Heart right ventricle (tissue), 16 donors: ENCODE results near the gene SERPINA1. TPM values are rescaled to one million over a fixed set of nuclear protein-coding genes. Genes with fewer than 3 reads are reported as not detected.

ENCODE experiments used
- ATAC-seq, 8 donors: fragments of 200-7000 bp; cut with Tn5 transposase; one replicate each; pipeline ENCODE4 v1.9.1; 2020; ENCODE audit warnings: mild to moderate bottlenecking in 8 of 8, moderate library complexity in 8 of 8, moderate number of reproducible peaks in 1 of 8
- DNase-seq, 2 donors: peaks; one replicate each; pipeline ENCODE4 v3.0.0-alpha.2; 2020
- H3K27ac ChIP-seq, 10 donors: fragments of 200-600 bp; sonication (generic) in 2 of 10; one replicate each; pipeline versions ENCODE4 v1.5.0 to v1.8.0; 2020 to 2022; ENCODE audit warnings: mild to moderate bottlenecking in 3 of 10
- H3K27me3 ChIP-seq, 7 donors: fragments of 200-600 bp; one replicate each; pipeline ENCODE4 v1.8.0; 2021 to 2022; ENCODE audit warnings: mild to moderate bottlenecking in 2 of 7
- H3K36me3 ChIP-seq, 9 donors: fragments of 200-600 bp; sonication (generic) in 1 of 9; one replicate each; pipeline versions ENCODE4 v1.5.0 to v1.8.0; 2020 to 2022; ENCODE audit warnings: mild to moderate bottlenecking in 2 of 9
- H3K4me1 ChIP-seq, 9 donors: fragments of 200-600 bp; sonication (generic) in 1 of 9; one replicate each; pipeline versions ENCODE4 v1.5.0 to v1.8.0; 2020 to 2022; ENCODE audit warnings: mild to moderate bottlenecking in 4 of 9
- H3K4me3 ChIP-seq, 10 donors: fragments of 200-600 bp; sonication (generic) in 2 of 10; one replicate each; pipeline versions ENCODE4 v1.5.0 to v1.8.0; 2020 to 2022; ENCODE audit warnings: mild to moderate bottlenecking in 7 of 10, moderate library complexity in 2 of 10
- H3K9me3 ChIP-seq, 11 donors: fragments of 200-600 bp in 10 of 11; sonication (generic) in 2 of 11; one replicate each; pipeline versions ENCODE4 v1.5.0 to v1.8.0; 2013 to 2022; ENCODE audit warnings: mild to moderate bottlenecking in 2 of 11, control low read depth in 1 of 11, moderate library complexity in 1 of 11
- WGBS, 2 donors: extraction: QIAGEN DNeasy Blood & Tissue Kit; methylation state at CpG; one replicate each; pipeline ENCODE4 v1.1.7; 2013; ENCODE audit warnings: inconsistent platforms in 1 of 2; 5-methylcytosine and 5-hydroxymethylcytosine counted together
- intact Hi-C, 10 donors: fragments of 100-400 bp; cut with DNase I; formaldehyde crosslinking; loops; one replicate each; pipeline versions ENCODE4 v1.11.1 to v1.14.2; 2022
- polyA plus RNA-seq, 2 donors: library from polyadenylated mRNA; stranded (reverse); fragments of 200-250 nt; gene quantifications; one replicate each; pipeline ENCODE4 v1.2.3, GENCODE V29; 2013
- total RNA-seq, 10 donors: library from RNA; stranded (reverse); fragmentation: NEBNext Ultra II Directional in 3 of 10; extraction: Animal tissue kit (Norgen Biotek cat#: 25700) in 3 of 10; gene quantifications; one replicate each; pipeline versions ENCODE4 v1.2.1 to v1.2.4, GENCODE V29; 2021 to 2023
- TF ChIP-seq, protein P1 (sequence below), 9 donors: fragments of 200-600 bp; sonication (generic) in 2 of 9; IDR thresholded peaks; one replicate each; pipeline versions ENCODE4 v1.5.0 to v1.8.0; 2021 to 2022; ENCODE audit warnings: antibody characterized with exemption in 9 of 9, mild to moderate bottlenecking in 5 of 9, moderate library complexity in 1 of 9
- donor health status: Arrhythmogenic right ventricular cardiomyopathy.
- donor health status: ischemic (EF 13 %, LVEDD 7.1; RV severe dilation, severe dysfunction).
- donor health status: healthy with polysubstance abuse.
- donor health status: DM: no; HTN: yes; CAD: no.
- donor health status: DM: no; HTN: no; CAD: no.
- donor health status: ischemic (EF 25% LVEDD 6.9; RV normal size, moderate dysfunction).
- donor health status: ischemic (EF 25% LVEDD 5.7; RV mildly dilated, moderate dysfunction).
- donor health status: healthy.
- donor health status: DM: yes; HTN: yes; CAD: no.
- donor health status: Ischemic cardiomyopathy.
- donor health status: ischemic (EF 35%, LVEDD 5.7; RV mildly dilated, moderate dysfunction).
- donor health status: nonischemic (EF 11% LVEDD 7.7; RV severe dilation, severe dysfunction).
- donor health status: DM: yes; HTN: yes; CAD: no.
- donor health status: PGD.
- donor health status: ischemic (EF 29% LVEDD 5.4; RV normal size, mild dysfunction).
- donor health status: nonischemic (EF 23%, LVEDD 6.1; RV moderate dilation, normal function).

Gene SERPINA1
- total and polyA plus RNA-seq, 12 donors = 1.1 to 38.3 (median 3.8) TPM

DNA sequence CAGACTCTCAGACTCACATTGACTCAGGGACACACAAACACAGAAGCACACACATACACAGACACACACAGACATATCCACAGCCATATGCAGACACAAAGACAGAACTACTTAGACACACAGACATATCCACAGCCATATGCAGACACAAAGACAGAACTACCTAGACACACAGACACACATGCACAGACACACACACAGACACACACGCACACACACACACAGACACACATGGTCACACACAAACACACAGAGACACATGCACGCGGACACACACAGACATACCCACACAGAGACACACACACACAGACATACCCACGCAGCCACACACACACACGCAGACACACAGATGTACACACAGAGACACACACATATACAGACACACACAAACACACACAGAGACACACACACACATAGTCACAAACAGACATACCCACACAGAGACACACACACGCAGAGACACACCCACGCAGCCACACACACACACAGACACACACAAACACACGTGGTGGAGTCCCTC, 25.7 kb downstream of the SERPINA1 start:
- DNase-seq (no peak), ATAC-seq (no peak)
- no peak overlapping the region for H3K4me3 ChIP-seq
- intact Hi-C loops = no loop called here
- H3K4me1 ChIP-seq = no peaks in the 10 kb centered on the region
- H3K27me3 ChIP-seq = peaks cover 0 to 31% (median 13%) of the 10 kb centered on the region in 7 donors
- H3K27ac ChIP-seq = no peak overlapping the region
- no peaks in the 10 kb centered on the region for H3K36me3 ChIP-seq
- WGBS, 2 donors = 78 to 79% methylated on average over 8 of the region's 8 CpGs
- TF ChIP-seq, protein P1, sequence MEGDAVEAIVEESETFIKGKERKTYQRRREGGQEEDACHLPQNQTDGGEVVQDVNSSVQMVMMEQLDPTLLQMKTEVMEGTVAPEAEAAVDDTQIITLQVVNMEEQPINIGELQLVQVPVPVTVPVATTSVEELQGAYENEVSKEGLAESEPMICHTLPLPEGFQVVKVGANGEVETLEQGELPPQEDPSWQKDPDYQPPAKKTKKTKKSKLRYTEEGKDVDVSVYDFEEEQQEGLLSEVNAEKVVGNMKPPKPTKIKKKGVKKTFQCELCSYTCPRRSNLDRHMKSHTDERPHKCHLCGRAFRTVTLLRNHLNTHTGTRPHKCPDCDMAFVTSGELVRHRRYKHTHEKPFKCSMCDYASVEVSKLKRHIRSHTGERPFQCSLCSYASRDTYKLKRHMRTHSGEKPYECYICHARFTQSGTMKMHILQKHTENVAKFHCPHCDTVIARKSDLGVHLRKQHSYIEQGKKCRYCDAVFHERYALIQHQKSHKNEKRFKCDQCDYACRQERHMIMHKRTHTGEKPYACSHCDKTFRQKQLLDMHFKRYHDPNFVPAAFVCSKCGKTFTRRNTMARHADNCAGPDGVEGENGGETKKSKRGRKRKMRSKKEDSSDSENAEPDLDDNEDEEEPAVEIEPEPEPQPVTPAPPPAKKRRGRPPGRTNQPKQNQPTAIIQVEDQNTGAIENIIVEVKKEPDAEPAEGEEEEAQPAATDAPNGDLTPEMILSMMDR (IDR thresholded peaks at IDR 0.05) = no peak
- no peaks in the 10 kb centered on the region for H3K9me3 ChIP-seq

DNA sequence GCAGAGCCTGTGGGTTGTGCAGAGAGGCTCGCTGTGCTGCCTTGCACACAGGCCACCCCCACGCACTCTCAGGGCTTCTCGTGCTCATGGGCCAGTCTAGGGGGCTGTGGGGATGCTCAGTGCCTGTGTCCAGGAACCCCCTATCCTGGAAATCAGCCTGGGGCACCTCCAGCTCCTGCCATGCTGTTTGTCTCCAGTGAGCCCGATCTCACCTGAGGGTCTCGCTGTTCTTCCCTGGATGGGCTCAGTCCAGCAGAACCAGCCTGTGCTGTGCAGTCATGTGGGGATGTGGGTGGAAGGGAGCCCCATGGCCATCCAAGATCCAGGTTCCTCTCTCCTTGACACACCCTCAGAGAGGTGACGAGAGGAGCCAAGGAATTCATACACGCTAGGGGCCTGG, 26.7 kb downstream of the SERPINA1 start:
- Histone ChIP-seq H3K36me3 (no peaks in the 10 kb centered on the region), H3K27me3 (peaks cover 0 to 31% (median 19%) of the 10 kb centered on the region in 7 donors), H3K9me3 (no peaks in the 10 kb centered on the region), H3K4me3 (no peak overlapping the region), H3K4me1 (no peaks in the 10 kb centered on the region), H3K27ac (no peak overlapping the region)
- ATAC-seq (no peak), DNase-seq (no peak)
- 74 to 86% methylated on average over 5 to 6 of the region's 7 CpGs for WGBS, 2 donors
- TF ChIP-seq, protein P1 (IDR thresholded peaks at IDR 0.05) = no peak
- intact Hi-C loops = no loop called here

DNA sequence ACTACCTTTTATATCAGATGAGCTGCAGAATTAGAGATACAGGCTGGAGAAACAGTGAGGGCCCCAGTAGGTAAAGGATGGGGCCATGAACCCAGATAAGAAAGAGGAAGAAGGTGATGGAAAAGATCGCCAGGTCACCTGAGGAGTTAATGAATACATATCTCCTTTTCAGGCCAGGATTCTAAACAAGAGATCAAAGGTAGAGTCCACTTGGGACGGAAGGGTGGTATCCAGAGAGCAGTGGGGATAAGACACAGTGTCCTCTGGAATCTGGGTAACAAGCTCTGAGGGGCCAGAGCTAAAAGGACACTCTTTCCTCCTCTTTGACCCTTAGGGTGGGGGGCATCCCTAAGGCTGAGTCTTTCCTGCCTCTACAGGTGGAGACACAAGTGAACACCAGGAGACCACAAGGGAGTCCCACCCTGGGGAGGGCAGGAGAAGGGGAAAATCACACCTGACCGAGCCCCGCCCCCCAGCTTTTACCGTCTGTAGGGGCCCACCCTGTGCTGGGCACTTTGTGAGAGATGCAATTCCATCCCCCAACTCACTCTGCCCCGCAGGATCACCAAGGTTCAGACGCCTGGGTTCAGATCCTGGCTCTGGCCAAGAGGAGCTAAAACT, 27.3 kb downstream of the SERPINA1 start:
- H3K27me3 ChIP-seq = peaks cover 0 to 31% (median 20%) of the 10 kb centered on the region in 7 donors
- intact Hi-C loops = no loop called here
- DNase-seq (no peak), ATAC-seq (no peak)
- H3K4me1 ChIP-seq = no peaks in the 10 kb centered on the region
- no peak overlapping the region for H3K4me3 ChIP-seq
- no peak overlapping the region for H3K27ac ChIP-seq
- no peaks in the 10 kb centered on the region for H3K36me3 ChIP-seq
- WGBS, 2 donors = 65 to 68% methylated on average over 7 of the region's 7 CpGs
- TF ChIP-seq, protein P1 (IDR thresholded peaks at IDR 0.05) = no peak
- H3K9me3 ChIP-seq = no peaks in the 10 kb centered on the region

DNA sequence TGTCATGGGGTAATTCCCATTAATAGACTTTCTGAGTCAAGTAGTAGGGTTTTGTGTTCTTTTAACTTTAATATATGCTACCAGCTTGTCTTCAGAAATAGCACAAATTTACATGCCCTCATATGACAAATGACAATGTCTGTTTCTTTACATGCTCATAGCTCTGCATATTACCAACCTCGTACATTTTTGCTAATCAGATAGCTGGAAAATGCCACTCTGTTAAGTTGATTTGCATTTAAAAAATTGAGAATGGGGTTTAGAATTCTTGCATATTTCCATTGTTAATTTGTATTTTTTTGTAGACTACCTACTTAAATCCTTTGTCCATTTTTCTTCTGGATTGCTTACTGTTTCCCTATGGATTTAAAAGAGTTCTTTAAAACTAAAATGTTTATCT, 31.2 kb downstream of the SERPINA1 start:
- DNase-seq (no peak), ATAC-seq (no peak)
- Histone ChIP-seq H3K4me1 (no peaks in the 10 kb centered on the region), H3K36me3 (no peaks in the 10 kb centered on the region), H3K9me3 (no peaks in the 10 kb centered on the region), H3K4me3 (no peak overlapping the region), H3K27me3 (peaks cover 0 to 45% (median 26%) of the 10 kb centered on the region in 7 donors), H3K27ac (no peak overlapping the region)
- intact Hi-C loops = loop anchor here in 2 of 10 donors (5.0 to 10.0 kb wide), 2 partner anchors 128 to 130 kb away; no protein-coding TSS in a partner anchor
- TF ChIP-seq, protein P1 (IDR thresholded peaks at IDR 0.05) = no peak
- WGBS, 2 donors = 42 to 52% methylated on average over 1 of the region's 1 CpG
